D721Med (cell line): ENCODE results near the gene TMEM198.

Experiments
- DNase-seq: peaks from one replicate; pipeline ENCODE4 v3.0.0; 2011; ENCODE audit warnings: low spot score; ENCODE audit not compliant: insufficient read length
- FAIRE-seq: peaks from 2 replicates; lab custom pipeline; 2011; peaks lifted over from hg19 to GRCh38; lab: Jason Lieb, UNC
- CTCF ChIP-seq: IDR thresholded peaks from 2 replicates; pipeline ENCODE4 v1.5.1; 2012; ENCODE audit warnings: mild to moderate bottlenecking, control low read depth; ENCODE audit not compliant: insufficient read depth; ENCODE audit errors: missing control alignments

Gene TMEM198

GRCh38 chr2:219536967-219537366, 6.9 kb upstream of the TMEM198 start:
- FAIRE-seq (no peak), DNase-seq (no peak)
- TF ChIP-seq CTCF, result no peak

GRCh38 chr2:219537657-219538488, 6.0 kb upstream of the TMEM198 start:
- DNase-seq (no peak), FAIRE-seq (no peak)
- no peak for TF ChIP-seq CTCF

GRCh38 chr2:219538504-219538951, 5.3 kb upstream of the TMEM198 start:
- DNase-seq, result no peak
- no peak for TF ChIP-seq CTCF
- FAIRE-seq, result no peak

DNA sequence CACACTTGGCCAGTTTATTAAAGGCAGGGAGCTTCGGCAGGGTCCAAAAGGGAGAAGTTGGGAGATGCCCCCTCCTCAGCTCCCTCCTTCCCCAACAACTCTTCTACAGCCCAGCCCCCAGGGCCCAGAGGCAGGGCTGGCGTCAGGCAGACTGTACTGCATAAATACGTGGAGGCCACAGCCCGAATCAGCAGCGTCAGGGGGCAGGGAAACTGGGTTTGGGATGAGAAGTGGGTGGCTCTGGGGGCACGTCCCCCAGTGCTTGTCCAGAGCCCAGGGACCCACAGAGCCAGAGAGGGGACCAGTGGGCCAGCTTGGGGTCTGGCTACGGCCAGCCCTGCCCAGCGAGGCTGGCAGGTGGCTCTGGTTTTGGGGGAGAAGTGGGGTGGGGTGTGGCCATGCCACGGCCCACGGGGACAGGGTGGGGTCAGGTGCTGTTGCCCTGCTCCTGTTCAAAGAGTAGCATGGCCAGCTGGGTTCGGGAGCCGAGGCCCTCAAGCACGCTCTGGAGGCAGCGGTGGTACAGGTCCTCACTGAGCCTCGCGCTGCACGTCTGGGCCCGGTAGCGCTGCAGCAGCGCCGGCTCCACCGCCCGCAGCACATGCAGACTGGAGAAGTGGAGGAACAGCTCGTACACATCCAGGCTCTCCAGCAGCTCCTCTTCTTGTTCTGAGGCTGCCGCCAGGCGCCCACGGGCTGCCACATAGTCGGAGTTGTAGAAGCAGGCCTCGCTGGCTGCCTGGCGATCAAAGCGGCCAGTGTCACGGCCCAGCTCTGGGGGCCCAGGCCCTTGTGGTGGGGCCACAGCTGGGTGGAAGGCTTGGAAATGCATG, 4.7 kb upstream of the TMEM198 start:
- TF ChIP-seq CTCF, result no peak
- no peak for FAIRE-seq
- no peak for DNase-seq

DNA sequence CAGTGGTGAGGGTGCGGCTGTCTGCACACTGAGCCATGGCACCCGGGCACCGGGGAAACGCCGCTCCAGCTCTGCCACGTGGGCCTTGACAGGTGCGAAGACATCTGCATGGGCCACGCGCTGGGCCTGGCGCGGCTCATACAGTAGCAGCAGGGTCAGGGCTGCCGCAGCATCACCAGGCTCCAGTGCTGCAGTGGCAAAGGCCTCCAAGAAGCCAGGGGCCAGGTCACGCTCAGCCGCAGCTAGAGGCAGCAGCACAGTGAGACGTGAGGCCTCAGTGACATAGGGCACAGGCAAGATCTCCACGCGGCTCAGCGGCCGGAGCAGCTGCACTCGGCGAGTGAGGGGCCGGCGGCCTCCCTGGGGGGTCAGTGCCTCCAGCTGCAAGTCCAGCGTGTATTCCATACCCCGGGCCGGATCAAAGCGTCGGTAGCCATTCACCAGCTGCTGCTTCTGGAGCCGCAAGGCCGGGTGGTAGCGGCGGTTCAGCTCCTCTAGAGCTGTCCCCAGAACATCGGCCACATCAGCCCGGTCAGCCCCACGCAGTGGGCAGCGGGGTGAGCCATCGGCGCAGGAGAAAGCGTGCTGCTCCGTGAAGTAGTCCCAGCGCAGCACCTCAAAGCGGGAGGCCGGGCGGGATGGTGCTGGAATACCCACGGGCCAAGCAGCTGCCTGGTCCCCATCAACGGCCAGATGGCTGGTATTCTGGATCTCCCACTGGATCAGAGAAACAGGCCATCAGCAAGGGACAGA, 3.7 kb upstream of the TMEM198 start:
- DNase-seq (no peak), FAIRE-seq (no peak)
- no peak for TF ChIP-seq CTCF

DNA sequence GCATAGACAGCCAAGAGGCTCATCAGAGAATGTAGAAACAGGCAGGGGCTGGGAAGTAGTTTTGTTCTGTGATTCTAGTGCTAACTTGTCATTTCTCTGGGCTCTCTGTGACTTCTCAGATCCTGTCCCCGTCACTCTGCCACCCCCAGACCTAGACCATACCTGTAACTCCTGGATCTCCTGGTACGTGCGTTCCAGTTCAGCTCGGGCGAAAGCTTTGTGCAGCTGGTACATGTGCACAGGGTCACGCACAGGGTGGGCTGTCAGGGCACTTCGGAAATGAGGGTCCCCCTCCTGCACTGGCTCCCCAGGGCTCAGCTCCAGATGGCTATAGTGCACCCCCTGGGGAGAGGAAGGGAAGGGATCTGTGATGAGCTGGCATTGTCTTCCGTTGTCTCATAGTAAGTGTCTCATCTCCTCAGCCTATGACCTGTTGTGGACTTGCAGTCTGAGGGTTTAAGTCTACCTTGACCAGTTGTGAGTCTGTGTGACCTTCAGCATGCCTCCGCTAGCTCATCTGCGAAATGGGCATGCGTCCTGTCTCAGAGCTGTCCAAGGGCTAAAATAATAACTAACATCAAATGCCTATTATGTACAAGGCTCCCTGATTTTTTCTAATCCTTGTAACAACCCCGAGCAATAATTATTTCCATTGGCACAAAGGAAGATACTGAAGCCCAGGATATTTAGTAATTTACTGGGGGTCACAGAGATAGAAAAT, 2.9 kb upstream of the TMEM198 start:
- DNase-seq (no peak), FAIRE-seq (no peak)
- no peak for TF ChIP-seq CTCF
